Amygdala (tissue), 56 donors: ENCODE data around the gene HAUS7.

Experiments used
- DNase-seq, 56 donors: peaks; one replicate each; lab custom pipeline; 2025; lab: John Stamatoyannopoulos, UW

HAUS7 gene

GRCh38 chrX:153481043-153481442 is 10.7 kb upstream of the HAUS7 start:
- no peak for DNase-seq

- DNase-seq = peak in 15 of 56 donors; percentile 3 to 43 (median 20)
Observed at GRCh38 chrX:153478746-153479145, 8.4 kb upstream of the HAUS7 start.

GRCh38 chrX:153477901-153478300 is 7.5 kb upstream of the HAUS7 start:
- no peak for DNase-seq

DNA sequence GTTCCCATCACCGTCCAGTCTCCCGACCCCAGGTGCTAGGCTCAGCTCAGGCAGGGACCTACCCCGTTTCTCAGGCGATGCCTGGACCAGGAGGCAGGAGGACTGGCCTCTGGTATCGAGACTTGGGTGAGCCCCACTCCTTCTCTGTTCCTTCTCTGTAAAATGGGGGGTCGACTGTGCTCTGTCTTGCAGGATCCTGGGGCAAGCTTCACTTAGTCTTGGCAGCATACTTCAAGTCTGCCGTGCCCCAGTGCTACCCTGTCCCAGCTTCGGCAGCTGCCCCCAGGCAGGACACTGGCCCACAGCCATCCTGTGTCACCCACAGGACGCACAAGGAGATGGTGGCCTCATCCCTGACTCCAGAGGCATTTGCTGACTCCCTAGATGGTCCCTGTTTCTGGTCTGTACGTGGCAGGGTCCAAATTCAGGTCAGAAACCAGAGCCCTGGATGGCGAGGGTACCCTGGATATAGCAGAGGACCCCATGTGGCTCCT is 7.0 kb upstream of the HAUS7 start:
- no peak for DNase-seq

DNA sequence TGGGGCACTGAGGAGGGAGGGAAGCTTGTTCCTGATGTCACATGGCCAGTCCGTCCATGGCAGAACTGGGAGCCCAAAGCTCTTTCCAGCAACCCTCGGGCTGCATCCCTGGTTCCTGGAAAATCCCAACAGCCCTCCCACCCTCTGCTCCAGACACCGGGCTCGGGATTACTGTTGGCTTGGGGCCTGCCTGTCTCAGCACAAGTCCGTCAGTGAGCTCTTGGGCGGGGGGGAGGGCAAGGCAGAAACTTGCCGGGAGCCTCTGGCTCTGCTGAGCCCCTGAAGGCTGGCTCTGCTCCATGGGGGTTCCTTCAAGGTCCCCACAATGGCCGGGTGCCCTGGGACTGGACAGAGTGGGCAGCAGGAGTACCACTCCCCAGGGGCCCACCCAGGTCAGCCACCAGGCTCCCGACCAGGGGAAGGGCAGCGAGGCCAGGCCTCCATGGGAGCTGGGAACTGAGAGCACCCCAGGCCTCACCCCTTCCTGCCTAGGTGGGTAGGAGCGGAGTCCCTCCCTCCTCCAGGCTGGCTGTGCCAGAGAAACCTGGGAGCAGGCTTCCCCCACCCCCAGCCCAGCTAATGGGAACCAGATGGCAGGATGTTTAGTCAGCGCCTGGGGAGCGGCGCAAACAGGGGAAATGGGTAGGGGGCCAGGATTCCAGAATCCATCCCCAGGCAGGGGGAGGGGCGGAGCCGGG is 6.4 kb upstream of the HAUS7 start:
- DNase-seq = no peak

DNA sequence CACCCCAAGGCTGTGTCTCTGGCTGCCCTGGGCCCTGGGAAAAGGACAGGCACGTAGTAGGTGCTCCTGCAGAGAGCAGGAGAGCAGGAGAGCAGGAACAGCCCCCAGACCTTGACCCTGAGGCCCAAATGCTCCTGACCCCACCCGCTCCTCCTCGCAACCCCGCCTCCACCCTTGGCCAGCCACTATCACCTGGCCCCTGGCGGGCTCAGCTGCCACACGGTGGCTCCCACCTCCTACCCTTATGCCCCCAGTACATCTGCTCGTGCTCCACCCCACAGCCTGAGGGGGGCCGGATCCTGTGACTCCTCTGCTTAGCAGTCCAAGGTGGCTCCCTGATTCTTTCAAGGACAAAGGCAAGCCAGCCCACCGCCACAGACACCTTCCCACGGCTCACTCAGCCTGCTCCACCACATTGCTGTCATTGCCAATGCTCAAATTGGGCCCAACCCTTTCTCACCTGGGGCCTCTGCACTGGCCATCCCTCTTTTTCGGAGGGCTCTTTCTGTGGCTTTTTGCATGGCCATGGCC is 5.4 kb upstream of the HAUS7 start:
- no peak for DNase-seq

DNA sequence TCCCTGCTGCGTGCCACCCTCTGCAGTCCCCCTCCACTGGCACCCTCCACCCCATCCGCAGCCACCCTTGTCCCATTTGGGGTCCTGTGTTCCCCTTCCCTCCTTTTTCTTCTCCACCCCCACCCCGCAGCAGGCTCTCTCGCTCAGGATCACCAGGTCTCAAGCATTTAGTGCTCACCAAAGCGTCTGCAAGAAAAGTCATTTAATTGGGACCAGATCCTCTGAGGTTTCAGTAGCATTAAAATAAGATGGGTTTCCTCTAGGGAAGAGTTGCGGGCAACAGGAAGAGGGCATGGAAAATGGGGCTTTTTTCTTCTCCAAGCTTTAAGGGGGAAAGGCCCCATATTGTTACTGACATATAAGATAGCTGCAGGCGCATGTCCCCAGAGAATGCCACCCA is 4.9 kb upstream of the HAUS7 start:
- DNase-seq = no peak

- peak in 28 of 56 donors; percentile 2 to 61 (median 26) for DNase-seq
Observed at GRCh38 chrX:153474718-153475117, 4.3 kb upstream of the HAUS7 start.

- no peak for DNase-seq
Observed at GRCh38 chrX:153474266-153474665, 3.9 kb upstream of the HAUS7 start.

DNA sequence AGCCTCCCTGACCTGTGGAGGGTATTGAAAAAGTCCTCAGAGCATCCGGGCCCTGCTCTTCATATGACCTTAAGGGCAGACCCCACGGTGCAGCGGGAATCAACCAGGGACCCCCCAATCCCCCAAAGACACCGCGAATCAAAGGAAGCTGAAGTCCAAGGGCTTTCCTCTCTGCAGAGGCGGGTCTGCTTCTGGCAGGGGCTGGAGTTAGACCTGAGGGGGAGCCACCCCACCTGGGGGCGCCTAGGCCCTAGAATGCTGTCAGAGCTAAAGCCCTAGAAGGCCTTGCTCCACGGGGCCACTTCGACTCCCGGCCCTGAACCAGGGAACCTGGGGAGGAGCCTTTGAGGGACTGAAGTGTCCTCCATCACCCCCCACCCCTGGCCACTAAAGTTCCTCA is 2.8 kb upstream of the HAUS7 start:
- DNase-seq = no peak

DNA sequence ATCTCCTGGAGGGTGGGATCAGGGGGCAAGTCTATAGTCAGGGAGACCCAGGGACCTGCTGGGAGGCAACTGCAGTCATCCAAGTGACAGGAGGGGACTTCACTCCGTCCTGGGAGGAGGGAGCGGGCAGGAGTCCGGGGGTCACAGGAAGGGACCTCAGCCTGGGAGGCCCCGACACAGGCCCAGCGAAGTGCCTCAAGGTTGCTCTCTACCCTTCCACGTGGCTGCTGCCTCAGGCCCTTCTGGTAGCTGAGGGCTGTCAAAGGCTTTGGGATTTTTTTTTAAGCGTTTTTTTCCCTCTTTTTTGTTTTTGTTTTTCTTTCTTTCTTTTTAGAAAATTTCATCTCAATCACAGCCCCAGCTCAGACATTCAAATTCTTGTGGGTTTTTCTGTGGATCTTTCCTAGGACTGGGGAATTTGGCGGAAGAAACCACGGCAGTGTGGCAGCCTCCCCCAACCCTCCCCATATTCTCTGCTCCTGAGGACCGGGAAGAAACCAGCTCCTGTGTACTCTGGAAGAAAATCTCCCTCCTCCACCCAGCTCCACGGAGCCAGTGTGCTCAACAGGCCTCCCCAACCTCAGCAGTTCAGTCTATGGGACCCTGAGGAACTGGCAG is 1.4 kb upstream of the HAUS7 start:
- no peak for DNase-seq

GRCh38 chrX:153469811-153470410 is 465 bp downstream of the HAUS7 start:
- peak in 2 of 56 donors; percentile 34 to 51 for DNase-seq

GRCh38 chrX:153468008-153468580 is 2.3 kb downstream of the HAUS7 start:
- no peak for DNase-seq

DNA sequence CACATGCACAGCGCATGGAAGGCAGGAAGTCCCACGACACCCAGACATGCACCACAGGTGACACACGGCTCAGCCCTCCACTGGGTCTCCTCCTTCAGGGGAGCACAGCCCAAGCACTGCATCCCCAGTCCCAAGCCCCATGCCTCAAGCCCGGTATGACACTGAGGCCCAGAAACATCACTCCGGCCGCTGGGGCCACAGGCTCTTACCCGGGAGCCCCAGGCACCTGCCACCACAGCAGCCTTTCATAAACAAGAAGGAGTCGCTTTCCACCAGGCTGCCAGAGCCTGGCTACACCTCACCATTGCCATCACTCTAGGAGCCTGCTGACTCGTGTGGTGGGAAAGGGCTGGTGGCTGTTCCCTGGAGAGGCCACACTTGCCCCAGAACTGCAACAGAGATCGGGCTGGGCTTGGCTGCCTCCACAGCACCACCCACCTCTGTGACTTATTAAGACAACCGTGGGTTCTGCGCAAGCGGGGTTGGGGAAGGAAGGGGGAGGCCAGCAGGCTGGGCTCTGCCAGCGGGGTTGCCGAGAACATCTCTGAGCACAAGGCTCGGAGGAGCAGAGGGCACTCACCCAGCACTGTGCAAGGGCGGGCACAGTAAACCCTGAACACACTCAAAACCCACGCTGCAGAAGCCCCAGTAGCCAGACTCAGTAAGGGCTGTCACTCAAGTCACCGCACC is 4.5 kb downstream of the HAUS7 start:
- peak in 3 of 56 donors; percentile 2 to 12 (median 10) for DNase-seq

DNA sequence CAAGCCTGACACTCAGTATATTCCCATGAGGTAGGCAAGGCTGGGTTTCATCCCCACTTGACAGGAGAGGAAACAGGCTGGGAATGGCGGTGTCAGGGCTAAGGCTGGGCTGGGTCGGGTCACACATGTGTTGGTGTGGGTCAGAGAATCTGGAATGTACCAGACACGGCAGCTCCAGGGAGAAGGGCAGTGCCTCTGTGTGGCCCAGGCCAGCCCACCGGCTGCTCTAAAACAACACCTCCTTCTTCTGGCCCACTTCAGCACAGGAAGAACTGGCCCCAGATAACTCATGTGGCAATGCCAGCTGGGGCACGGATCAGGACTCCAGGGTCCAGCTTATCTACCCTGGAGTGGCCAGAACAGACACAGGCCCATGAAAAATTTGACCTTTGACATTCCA is 6.3 kb downstream of the HAUS7 start:
- DNase-seq = no peak

- DNase-seq = no peak
Observed at GRCh38 chrX:153463556-153463955, 6.8 kb downstream of the HAUS7 start.

GRCh38 chrX:153463031-153463430 is 7.3 kb downstream of the HAUS7 start:
- DNase-seq = no peak

- DNase-seq = no peak
Observed at GRCh38 chrX:153462291-153462690, 8.1 kb downstream of the HAUS7 start.

DNA sequence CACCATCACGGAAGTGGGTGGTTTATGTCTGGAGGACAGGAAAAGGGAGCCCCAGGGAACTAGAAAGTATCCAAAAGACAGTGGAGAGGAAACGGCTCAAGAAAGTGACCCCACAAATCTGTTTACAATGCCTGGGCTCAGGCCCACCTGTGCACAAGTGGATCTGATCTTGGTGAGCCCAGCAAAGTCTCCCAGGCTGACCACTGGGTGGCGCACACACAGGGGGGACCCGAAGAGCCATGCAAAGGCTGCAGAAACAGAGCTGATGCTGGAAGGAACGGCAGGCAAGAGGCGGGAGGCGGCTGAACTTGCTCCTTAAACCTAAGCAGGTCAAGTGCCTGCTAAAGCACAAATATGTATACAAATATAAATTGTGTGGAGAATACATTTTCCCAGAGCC is 9.6 kb downstream of the HAUS7 start:
- peak in 15 of 56 donors; percentile 5 to 46 (median 18) for DNase-seq

DNA sequence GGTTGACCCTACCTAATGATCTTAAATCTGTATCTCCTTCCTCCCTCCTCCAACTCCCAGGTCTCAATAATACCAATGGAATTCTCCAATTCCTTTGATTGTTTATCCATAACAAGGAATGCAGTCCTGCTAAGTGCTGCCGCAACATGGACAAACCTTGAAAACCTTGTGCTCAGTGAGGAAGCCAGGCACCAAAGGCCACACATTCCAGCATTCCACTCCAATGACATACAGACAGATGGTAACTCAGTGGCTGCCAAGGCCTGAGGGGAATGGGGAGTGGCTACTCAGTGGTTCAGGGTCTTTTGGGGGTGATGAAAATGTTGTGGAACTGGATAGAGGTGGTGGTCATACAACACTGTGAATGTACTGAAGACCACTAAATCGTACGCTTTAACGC is 10.4 kb downstream of the HAUS7 start:
- DNase-seq = no peak

- no peak for DNase-seq
Observed at GRCh38 chrX:153458476-153458875, 11.9 kb downstream of the HAUS7 start.
